Right hindlimb (tissue), 1 donor: ENCODE results near the gene HBM.
"Not testable (repeated sequence)": the region's sequence is repeated elsewhere in the genome, so short reads cannot be mapped to it uniquely, and the experiment has no call there.

ENCODE experiments used
- DNase-seq: peaks from one replicate; pipeline ENCODE4 v3.0.0-alpha.2; 2018

HBM gene, protein sequence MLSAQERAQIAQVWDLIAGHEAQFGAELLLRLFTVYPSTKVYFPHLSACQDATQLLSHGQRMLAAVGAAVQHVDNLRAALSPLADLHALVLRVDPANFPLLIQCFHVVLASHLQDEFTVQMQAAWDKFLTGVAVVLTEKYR

GRCh38 chr16:165539-166374 is at the start of gene HBM:
TSS of gene HBM (plus strand) at chr16:165978. CDS start at chr16:165998, 20 bp downstream.
- no peak for DNase-seq

GRCh38 chr16:116015-116414 is 49.8 kb upstream of the HBM start:
- DNase-seq: no peak

DNA sequence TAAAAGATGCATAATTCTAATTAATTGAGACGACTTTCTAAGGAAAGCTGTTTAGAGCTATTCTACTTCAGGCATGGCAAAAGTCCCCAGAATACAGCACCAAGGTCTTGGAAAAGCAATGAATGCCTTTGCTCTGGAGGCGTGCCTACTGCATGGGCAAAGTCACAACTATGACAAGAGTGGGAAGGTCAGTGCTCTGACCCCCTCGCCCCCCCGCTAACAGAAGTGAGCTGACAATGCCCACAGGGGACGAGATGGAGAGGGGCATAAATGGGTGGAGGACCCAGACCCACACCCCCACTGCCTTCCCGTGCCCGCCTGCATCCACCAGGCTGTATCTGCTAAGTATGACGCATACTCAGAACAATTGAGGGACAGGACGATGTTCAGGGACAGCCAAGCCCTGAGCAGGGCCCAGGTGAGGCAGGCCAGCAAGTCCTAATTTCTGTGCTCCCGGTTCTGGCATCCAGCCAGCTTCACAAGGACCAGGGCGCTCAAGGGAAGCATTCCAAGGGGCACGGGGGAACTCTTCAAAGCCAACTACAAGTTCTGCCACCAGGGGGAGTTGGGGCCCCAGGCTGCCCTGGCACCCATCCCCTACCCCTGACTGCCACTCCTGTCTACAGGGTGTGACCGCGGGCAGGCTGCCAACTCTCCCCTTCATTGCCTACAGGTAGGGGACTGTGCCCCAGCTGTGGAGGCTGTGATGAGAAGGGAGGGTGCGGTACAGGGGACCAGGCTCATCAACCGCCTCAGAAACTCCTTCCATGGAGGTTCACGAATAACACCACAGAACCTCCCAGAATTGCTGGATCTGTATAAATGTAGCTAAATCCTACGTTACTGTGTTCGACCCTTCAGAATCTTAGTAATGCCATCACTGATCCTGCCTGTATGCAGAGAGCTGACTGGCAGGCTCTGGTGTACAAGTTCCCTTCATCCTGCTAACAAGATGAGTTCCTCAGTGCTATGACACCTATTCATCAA is 48.1 kb upstream of the HBM start:
- DNase-seq: no peak

- DNase-seq: no peak
Observed at GRCh38 chr16:118857-119256, 46.9 kb upstream of the HBM start.

- DNase-seq: no peak
Observed at GRCh38 chr16:119295-119694, 46.5 kb upstream of the HBM start.

GRCh38 chr16:119835-120491 is 45.8 kb upstream of the HBM start:
- no peak for DNase-seq

- DNase-seq: no peak
Observed at GRCh38 chr16:120756-121155, 45.0 kb upstream of the HBM start.

GRCh38 chr16:122361-122760 is 43.4 kb upstream of the HBM start:
- no peak for DNase-seq

- DNase-seq: not testable (repeated sequence)
Observed at GRCh38 chr16:123558-124350, 42.0 kb upstream of the HBM start.

DNA sequence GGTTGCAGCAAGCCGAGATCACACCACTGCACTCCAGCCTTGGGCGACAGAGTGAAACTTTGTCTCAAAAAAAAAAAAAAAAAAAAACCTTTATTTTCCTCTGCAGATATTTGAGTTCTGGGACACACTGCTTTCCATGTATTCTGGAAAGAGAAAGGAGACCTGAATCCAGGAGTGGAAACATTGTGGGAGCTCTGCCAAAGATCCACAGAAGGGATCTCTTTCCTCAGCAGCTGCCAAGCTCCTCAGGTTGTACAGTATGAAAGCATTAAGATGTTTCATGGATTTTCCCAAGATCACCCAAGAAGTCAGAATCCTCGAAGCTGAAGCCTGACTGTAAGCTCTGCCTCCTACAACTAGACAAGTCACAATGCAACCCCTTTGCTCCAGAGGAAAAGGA is 40.8 kb upstream of the HBM start:
- DNase-seq: no peak

GRCh38 chr16:129075-129474 is 36.7 kb upstream of the HBM start:
- no peak for DNase-seq

DNA sequence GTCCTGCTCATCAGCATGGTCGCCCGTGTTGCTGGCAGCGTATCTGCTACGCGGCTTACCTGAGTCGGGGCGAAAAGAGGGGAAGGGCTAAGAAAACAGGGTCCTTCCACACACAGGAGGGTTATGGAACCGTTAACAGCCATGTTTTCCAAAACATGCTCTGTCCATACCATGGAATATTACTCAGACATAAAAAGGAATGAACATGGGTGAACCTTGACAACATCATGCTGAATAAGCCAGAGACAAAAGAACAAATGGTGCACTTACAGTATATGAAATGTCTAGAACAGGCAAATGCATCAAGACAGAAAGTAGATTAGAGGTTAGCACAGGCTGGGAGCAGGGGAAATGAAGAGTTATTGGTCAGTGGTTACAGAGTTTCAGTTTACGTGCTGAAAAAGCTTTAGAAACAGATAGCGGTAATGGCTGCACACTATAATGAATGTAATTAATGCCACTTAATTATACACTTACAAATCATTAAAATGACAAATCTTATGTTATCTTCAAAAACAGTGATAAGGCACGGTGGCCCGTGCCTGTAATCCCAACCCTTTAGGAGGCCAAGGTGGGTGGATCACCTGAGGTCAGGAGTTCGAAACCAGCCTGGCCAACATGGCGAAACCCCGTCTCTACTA is 35.1 kb upstream of the HBM start:
- DNase-seq: no peak

DNA sequence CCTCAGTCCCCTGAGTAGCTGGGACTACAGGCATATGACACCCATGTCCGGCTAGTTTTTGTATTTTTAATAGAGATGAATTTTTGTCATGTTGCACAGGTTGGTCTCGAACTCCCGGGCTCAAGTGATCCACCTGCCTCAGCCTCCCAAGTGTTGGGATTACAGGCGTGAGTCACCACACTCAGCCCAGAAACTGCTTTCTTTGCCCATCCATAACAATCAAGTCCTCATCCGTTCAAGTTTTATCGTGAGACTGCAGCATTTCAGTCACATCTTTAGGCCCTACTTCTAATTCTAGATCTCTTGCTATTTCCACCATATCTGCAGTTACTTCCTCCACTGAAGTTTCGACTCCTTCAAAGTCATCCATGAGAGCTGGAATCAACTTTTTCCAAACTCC is 33.7 kb upstream of the HBM start:
- no peak for DNase-seq

GRCh38 chr16:133716-134115 is 32.1 kb upstream of the HBM start:
- no peak for DNase-seq

GRCh38 chr16:138049-138417 is 27.7 kb upstream of the HBM start:
- DNase-seq: peak; percentile 56

DNA sequence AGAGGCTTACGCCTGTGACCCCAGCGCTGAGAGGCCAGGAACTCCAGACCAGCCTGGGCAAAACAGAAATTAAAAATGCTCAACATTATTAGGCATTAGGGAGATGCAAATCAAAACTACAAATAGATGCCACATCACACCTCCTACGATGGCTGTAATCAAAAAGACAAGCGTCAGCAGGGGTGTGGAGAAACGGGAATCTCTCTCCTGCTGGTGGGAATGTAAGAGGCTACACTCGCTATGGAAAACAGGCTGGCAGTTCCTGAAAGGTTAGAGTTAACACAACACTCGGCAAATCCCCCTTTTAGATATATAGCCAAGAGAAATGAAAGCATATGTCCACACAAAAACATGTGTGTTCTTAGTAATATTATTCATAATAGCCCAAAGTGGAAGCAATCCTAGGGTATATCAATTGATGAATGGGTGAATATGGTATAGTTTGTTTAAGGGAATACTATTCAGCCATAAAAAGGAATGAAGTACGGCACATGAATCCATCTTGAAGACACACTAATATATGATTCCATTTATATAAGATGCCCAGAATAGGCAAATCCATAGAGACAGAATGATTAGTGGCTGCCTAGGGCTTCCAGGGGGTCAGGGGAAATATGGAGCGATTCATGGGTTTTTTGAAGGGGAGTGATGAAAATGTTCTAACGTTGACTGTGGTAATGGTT is 25.5 kb upstream of the HBM start:
- DNase-seq: no peak

DNA sequence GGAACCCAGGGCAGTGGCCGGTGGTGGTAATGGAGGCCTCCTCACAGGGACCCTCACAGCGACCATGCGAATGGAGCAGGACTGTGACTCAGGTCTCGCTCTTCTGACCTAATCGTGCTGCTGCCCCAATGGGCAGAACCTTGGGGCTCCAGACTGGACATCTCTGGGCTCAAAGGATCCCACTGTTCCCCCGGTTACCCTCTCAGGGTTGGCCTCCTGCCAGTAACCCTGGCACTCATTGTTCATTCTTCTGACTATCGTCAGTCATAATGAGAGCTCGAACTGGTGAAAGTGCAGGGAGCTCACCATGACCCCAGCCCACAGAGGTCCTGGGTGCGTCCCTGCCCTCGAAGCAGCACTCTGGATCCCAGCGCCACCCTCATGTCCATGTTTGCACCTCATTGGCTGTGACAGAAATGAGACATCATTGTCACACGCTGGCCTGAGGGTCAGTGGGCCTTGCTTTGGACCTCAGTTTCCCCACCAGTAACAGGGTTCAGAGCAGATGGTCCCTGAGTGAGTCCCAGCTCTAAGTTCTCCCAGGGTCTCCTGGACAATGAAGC is 23.3 kb upstream of the HBM start:
- no peak for DNase-seq

- no peak for DNase-seq
Observed at GRCh38 chr16:143047-143446, 22.7 kb upstream of the HBM start.

GRCh38 chr16:143456-143855 is 22.3 kb upstream of the HBM start:
- DNase-seq: no peak

GRCh38 chr16:144797-145252 is 21.0 kb upstream of the HBM start:
- no peak for DNase-seq

DNA sequence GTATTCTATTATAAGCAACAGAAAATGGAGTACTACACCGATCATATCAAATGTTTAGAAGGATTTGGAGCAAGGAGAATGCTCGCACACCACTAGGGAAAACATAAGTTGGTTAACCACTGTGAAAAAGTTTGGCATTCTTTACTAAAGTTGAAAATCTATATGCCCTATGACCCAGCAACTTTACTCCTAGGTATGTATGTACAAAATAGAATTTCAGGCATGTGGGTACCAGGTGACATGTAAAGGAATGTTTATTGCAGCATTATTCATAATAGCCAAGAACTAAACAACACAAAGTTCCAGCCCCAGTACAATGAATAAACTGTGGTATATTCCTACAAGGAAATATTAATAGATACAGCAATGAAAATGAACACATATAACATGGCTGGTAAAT is 19.1 kb upstream of the HBM start:
- no peak for DNase-seq
